Nephron (organoid): Measurements from ENCODE around the gene FKBP8.

Source experiments
- H3K27ac Mint-ChIP-seq, 3 experiments: 2 replicates each; pipeline ENCODE4 v1.8.0; 2020; ENCODE audit warnings: mixed read lengths in 3 of 3, mild to moderate bottlenecking in 2 of 3, moderate library complexity in 1 of 3
- H3K27me3 Mint-ChIP-seq: 2 replicates; pipeline ENCODE4 v1.8.0; 2021; ENCODE audit warnings: low read depth, mild to moderate bottlenecking, moderate library complexity, mixed read lengths
- H3K36me3 Mint-ChIP-seq: 2 replicates; pipeline ENCODE4 v1.8.0; 2020; ENCODE audit warnings: low read depth, mixed read lengths
- H3K4me1 Mint-ChIP-seq: 2 replicates; pipeline ENCODE4 v1.8.0; 2020; ENCODE audit warnings: mixed read lengths
- H3K4me3 Mint-ChIP-seq, 3 experiments: 2 replicates each; pipeline ENCODE4 v1.8.0; 2020; ENCODE audit warnings: mild to moderate bottlenecking in 3 of 3, mixed read lengths in 3 of 3, moderate library complexity in 2 of 3
- H3K9me3 Mint-ChIP-seq: 2 replicates; pipeline ENCODE4 v1.8.0; 2020; ENCODE audit warnings: mixed read lengths
- CTCF ChIP-seq, 3 experiments: fragments of 200-600 bp; sonication (generic); IDR thresholded peaks; one replicate each; pipeline ENCODE4 v1.5.0; 2021; ENCODE audit warnings: antibody characterized with exemption in 3 of 3; ENCODE audit not compliant: unreplicated experiment in 3 of 3

The FKBP8 gene

GRCh38 chr19:18566953-18567352 lies 23.6 kb upstream of the FKBP8 start:
- Mint-ChIP-seq H3K4me3 (no peak overlapping the region), H3K9me3 (no peaks in the 10 kb centered on the region), H3K4me1 (peaks cover 7% of the 10 kb centered on the region), H3K36me3 (peaks cover 42% of the 10 kb centered on the region), H3K27ac (no peak overlapping the region), H3K27me3 (no peaks in the 10 kb centered on the region)
- TF ChIP-seq CTCF (IDR thresholded peaks at IDR 0.05; ENCODE audit: unreplicated experiment in 3 of 3): no peak

GRCh38 chr19:18562086-18562485 lies 18.7 kb upstream of the FKBP8 start:
- Mint-ChIP-seq H3K4me3 (no peak overlapping the region), H3K36me3 (peaks cover 14% of the 10 kb centered on the region), H3K9me3 (no peaks in the 10 kb centered on the region), H3K27ac (no peak overlapping the region), H3K27me3 (no peaks in the 10 kb centered on the region), H3K4me1 (peaks cover 7% of the 10 kb centered on the region)
- TF ChIP-seq CTCF (IDR thresholded peaks at IDR 0.05; ENCODE audit: unreplicated experiment in 3 of 3): no peak

- Mint-ChIP-seq H3K27me3 (no peaks in the 10 kb centered on the region), H3K4me3 (peak overlapping the region; percentile 90 to 94 (median 90)), H3K27ac (no peak overlapping the region), H3K36me3 (peaks cover 6% of the 10 kb centered on the region), H3K9me3 (no peaks in the 10 kb centered on the region), H3K4me1 (peaks cover 7% of the 10 kb centered on the region)
- TF ChIP-seq CTCF (IDR thresholded peaks at IDR 0.05; ENCODE audit: unreplicated experiment in 3 of 3): no peak
These were observed 16.3 kb upstream of the FKBP8 start for GRCh38 chr19:18559685-18560084.

GRCh38 chr19:18558604-18559003 lies 15.2 kb upstream of the FKBP8 start:
- peak overlapping the region; percentile 19 to 76 (median 34) for H3K27ac Mint-ChIP-seq
- no peaks in the 10 kb centered on the region for H3K9me3 Mint-ChIP-seq
- peak overlapping the region; percentile 90 to 94 (median 90) for H3K4me3 Mint-ChIP-seq
- no peaks in the 10 kb centered on the region for H3K27me3 Mint-ChIP-seq
- TF ChIP-seq CTCF (IDR thresholded peaks at IDR 0.05; ENCODE audit: unreplicated experiment in 3 of 3): no peak
- H3K4me1 Mint-ChIP-seq: peaks cover 7% of the 10 kb centered on the region
- peaks cover 3% of the 10 kb centered on the region for H3K36me3 Mint-ChIP-seq

GRCh38 chr19:18558202-18558555 lies 14.8 kb upstream of the FKBP8 start:
- H3K27ac Mint-ChIP-seq: peak overlapping the region; percentile 19 to 76 (median 34)
- H3K27me3 Mint-ChIP-seq: no peaks in the 10 kb centered on the region
- H3K9me3 Mint-ChIP-seq: no peaks in the 10 kb centered on the region
- peaks cover 3% of the 10 kb centered on the region for H3K36me3 Mint-ChIP-seq
- peak overlapping the region; percentile 90 to 94 (median 90) for H3K4me3 Mint-ChIP-seq
- no peak for TF ChIP-seq CTCF (IDR thresholded peaks at IDR 0.05; ENCODE audit: unreplicated experiment in 3 of 3)
- peaks cover 7% of the 10 kb centered on the region for H3K4me1 Mint-ChIP-seq

GRCh38 chr19:18557411-18558201 lies 14.2 kb upstream of the FKBP8 start, which contains the start of gene KXD1:
Gene KXD1, plus strand, starts transcription at chr19:18557870. Its CDS starts 4,187 bp downstream, at chr19:18562057.
- no peaks in the 10 kb centered on the region for H3K27me3 Mint-ChIP-seq
- peaks cover 3% of the 10 kb centered on the region for H3K36me3 Mint-ChIP-seq
- peaks cover 7% of the 10 kb centered on the region for H3K4me1 Mint-ChIP-seq
- peak within 1 kb of the TSS; percentile 90 to 94 (median 90) for H3K4me3 Mint-ChIP-seq
- no peak for TF ChIP-seq CTCF (IDR thresholded peaks at IDR 0.05; ENCODE audit: unreplicated experiment in 3 of 3)
- no peaks in the 10 kb centered on the region for H3K9me3 Mint-ChIP-seq
- peak within 1 kb of the TSS; percentile 66 to 96 (median 76) for H3K27ac Mint-ChIP-seq
